ENCODE measurements around the gene WHRN.

The WHRN gene

DNA sequence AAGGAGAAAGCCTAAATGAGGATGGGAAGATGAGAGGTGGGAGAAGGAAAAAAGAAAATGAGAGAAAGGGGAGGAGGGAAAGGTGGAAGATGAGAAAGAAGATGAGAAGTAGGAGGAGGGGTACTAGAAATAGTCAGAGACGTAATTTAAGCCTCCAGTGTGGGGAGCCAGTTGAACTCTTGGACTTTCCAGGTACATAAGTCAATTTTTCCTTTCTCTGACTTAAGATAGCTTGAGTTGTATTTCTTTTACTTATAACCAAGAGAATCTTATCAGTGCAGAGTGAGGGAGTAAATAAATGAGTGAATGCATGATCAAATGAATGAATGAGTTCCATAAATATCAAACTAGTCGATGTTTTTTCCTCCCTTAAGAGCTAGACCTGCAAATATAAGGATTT lies 21.5 kb upstream of the WHRN start:
- Histone ChIP-seq H3K4me1 (ENCODE audit: control insufficient read depth, insufficient read depth, low read length) (peaks cover 16% of the 10 kb centered on the region), H3K9ac (ENCODE audit: low read length) (no peak overlapping the region), H3K36me3 (ENCODE audit: control insufficient read depth, insufficient read depth, low read length) (no peaks in the 10 kb centered on the region), H3K27me3 (ENCODE audit: control insufficient read depth, insufficient read depth, low read length) (no peaks in the 10 kb centered on the region), H3K4me3 (ENCODE audit: low read length) (no peak overlapping the region), H3K27ac (ENCODE audit: low read depth, low read length) (no peak overlapping the region)

DNA sequence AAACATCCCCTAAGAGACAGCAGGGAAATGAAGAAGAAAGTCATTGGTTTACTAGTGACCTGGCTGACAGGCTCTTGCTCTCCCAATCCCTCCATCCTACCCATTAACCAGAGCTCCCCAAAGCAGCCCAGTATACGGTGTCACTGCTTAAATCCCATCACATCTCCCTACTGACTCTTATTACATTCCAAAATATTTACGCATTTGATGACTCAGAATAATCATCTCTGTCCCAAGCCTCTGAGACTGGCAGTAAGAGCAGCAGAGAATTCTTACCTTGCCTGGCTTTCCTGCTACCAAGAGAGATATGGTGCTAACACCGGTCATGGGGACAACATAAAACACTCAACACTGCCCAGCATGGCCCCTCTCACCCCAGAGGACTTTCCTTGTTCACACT lies 20.2 kb upstream of the WHRN start:
- no peaks in the 10 kb centered on the region for H3K36me3 ChIP-seq (ENCODE audit: control insufficient read depth, insufficient read depth, low read length)
- H3K9ac ChIP-seq (ENCODE audit: low read length): no peak overlapping the region
- H3K4me1 ChIP-seq (ENCODE audit: control insufficient read depth, insufficient read depth, low read length): peaks cover 16% of the 10 kb centered on the region
- H3K27me3 ChIP-seq (ENCODE audit: control insufficient read depth, insufficient read depth, low read length): no peaks in the 10 kb centered on the region
- H3K4me3 ChIP-seq (ENCODE audit: low read length): no peak overlapping the region
- no peak overlapping the region for H3K27ac ChIP-seq (ENCODE audit: low read depth, low read length)

- H3K4me3 ChIP-seq (ENCODE audit: low read length): peak overlapping the region; percentile 37
- H3K27ac ChIP-seq (ENCODE audit: low read depth, low read length): peak overlapping the region; percentile 77
- no peak overlapping the region for H3K9ac ChIP-seq (ENCODE audit: low read length)
- no peaks in the 10 kb centered on the region for H3K27me3 ChIP-seq (ENCODE audit: control insufficient read depth, insufficient read depth, low read length)
- peaks cover 16% of the 10 kb centered on the region for H3K4me1 ChIP-seq (ENCODE audit: control insufficient read depth, insufficient read depth, low read length)
- H3K36me3 ChIP-seq (ENCODE audit: control insufficient read depth, insufficient read depth, low read length): no peaks in the 10 kb centered on the region
These were observed 19.0 kb upstream of the WHRN start for GRCh38 chr9:114524247-114524681.

GRCh38 chr9:114522847-114523246 lies 17.6 kb upstream of the WHRN start:
- no peak overlapping the region for H3K9ac ChIP-seq (ENCODE audit: low read length)
- no peaks in the 10 kb centered on the region for H3K27me3 ChIP-seq (ENCODE audit: control insufficient read depth, insufficient read depth, low read length)
- no peaks in the 10 kb centered on the region for H3K36me3 ChIP-seq (ENCODE audit: control insufficient read depth, insufficient read depth, low read length)
- H3K27ac ChIP-seq (ENCODE audit: low read depth, low read length): no peak overlapping the region
- no peak overlapping the region for H3K4me3 ChIP-seq (ENCODE audit: low read length)
- peaks cover 16% of the 10 kb centered on the region for H3K4me1 ChIP-seq (ENCODE audit: control insufficient read depth, insufficient read depth, low read length)

- Histone ChIP-seq H3K36me3 (ENCODE audit: control insufficient read depth, insufficient read depth, low read length) (no peaks in the 10 kb centered on the region), H3K4me1 (ENCODE audit: control insufficient read depth, insufficient read depth, low read length) (peaks cover 16% of the 10 kb centered on the region), H3K9ac (ENCODE audit: low read length) (no peak overlapping the region), H3K4me3 (ENCODE audit: low read length) (no peak overlapping the region), H3K27ac (ENCODE audit: low read depth, low read length) (no peak overlapping the region), H3K27me3 (ENCODE audit: control insufficient read depth, insufficient read depth, low read length) (no peaks in the 10 kb centered on the region)
These were observed 17.0 kb upstream of the WHRN start for GRCh38 chr9:114522286-114522685.

GRCh38 chr9:114521846-114522245 lies 16.6 kb upstream of the WHRN start:
- H3K27me3 ChIP-seq (ENCODE audit: control insufficient read depth, insufficient read depth, low read length): no peaks in the 10 kb centered on the region
- H3K9ac ChIP-seq (ENCODE audit: low read length): no peak overlapping the region

DNA sequence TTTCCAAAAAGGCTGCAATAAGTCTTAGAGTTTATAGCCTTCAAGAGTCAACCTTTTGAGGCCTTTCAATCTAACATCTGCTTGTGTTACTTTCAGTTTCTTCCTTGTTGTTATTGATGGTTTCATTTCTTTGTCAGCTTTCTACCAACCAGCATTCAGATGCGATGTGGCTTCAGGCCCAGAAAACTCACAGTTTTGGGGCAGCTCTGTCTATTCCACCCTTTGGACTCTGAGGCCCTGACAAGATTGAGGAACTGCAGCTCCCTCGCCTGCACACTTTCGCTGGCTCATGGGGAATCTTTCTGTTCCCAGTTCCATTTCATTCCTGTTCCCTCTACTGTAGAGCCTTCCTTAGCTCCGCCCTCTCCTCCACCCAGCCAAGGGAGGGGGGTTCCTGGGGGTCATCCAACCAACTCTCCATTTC lies 13.3 kb upstream of the WHRN start:
- Histone ChIP-seq H3K4me1 (ENCODE audit: control insufficient read depth, insufficient read depth, low read length) (peaks cover 4% of the 10 kb centered on the region), H3K36me3 (ENCODE audit: control insufficient read depth, insufficient read depth, low read length) (no peaks in the 10 kb centered on the region), H3K27ac (ENCODE audit: low read depth, low read length) (no peak overlapping the region), H3K9ac (ENCODE audit: low read length) (no peak overlapping the region), H3K27me3 (ENCODE audit: control insufficient read depth, insufficient read depth, low read length) (no peaks in the 10 kb centered on the region), H3K4me3 (ENCODE audit: low read length) (no peak overlapping the region)

More at GRCh38 chr9:114521846-114522245, 16.6 kb upstream of the WHRN start:
- Histone ChIP-seq H3K36me3 (ENCODE audit: control insufficient read depth, insufficient read depth, low read length) (no peaks in the 10 kb centered on the region), H3K27ac (ENCODE audit: low read depth, low read length) (no peak overlapping the region), H3K4me1 (ENCODE audit: control insufficient read depth, insufficient read depth, low read length) (peaks cover 16% of the 10 kb centered on the region), H3K4me3 (ENCODE audit: low read length) (no peak overlapping the region)

DNA sequence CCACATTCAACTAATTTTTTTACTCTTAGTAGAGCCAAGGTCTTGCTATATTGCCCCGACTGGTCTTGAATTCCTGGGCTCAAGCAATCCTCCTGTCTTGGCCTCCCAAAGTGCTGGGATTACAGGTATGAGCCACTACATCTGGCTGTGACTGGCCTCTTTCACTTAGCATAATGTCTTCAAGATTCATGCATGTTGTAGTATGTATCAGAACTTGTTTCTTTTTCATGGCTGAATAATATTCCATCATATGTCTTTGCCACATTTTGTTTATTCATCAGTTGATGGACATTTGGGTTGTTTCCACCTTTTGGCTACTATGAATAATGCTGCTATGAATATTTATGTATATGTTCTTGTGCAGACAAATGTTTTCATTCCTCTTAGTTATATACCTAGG lies 12.8 kb upstream of the WHRN start:
- Histone ChIP-seq H3K4me1 (ENCODE audit: control insufficient read depth, insufficient read depth, low read length) (no peaks in the 10 kb centered on the region), H3K27me3 (ENCODE audit: control insufficient read depth, insufficient read depth, low read length) (no peaks in the 10 kb centered on the region), H3K4me3 (ENCODE audit: low read length) (no peak overlapping the region), H3K36me3 (ENCODE audit: control insufficient read depth, insufficient read depth, low read length) (no peaks in the 10 kb centered on the region), H3K27ac (ENCODE audit: low read depth, low read length) (no peak overlapping the region), H3K9ac (ENCODE audit: low read length) (no peak overlapping the region)

- Histone ChIP-seq H3K4me3 (ENCODE audit: low read length) (no peak overlapping the region), H3K27ac (ENCODE audit: low read depth, low read length) (no peak overlapping the region), H3K9ac (ENCODE audit: low read length) (no peak overlapping the region), H3K27me3 (ENCODE audit: control insufficient read depth, insufficient read depth, low read length) (no peaks in the 10 kb centered on the region), H3K4me1 (ENCODE audit: control insufficient read depth, insufficient read depth, low read length) (no peaks in the 10 kb centered on the region), H3K36me3 (ENCODE audit: control insufficient read depth, insufficient read depth, low read length) (no peaks in the 10 kb centered on the region)
These were observed 11.6 kb upstream of the WHRN start for GRCh38 chr9:114516913-114517312.

- Histone ChIP-seq H3K27ac (ENCODE audit: low read depth, low read length) (no peak overlapping the region), H3K9ac (ENCODE audit: low read length) (no peak overlapping the region), H3K27me3 (ENCODE audit: control insufficient read depth, insufficient read depth, low read length) (no peaks in the 10 kb centered on the region), H3K4me3 (ENCODE audit: low read length) (no peak overlapping the region), H3K4me1 (ENCODE audit: control insufficient read depth, insufficient read depth, low read length) (no peaks in the 10 kb centered on the region), H3K36me3 (ENCODE audit: control insufficient read depth, insufficient read depth, low read length) (no peaks in the 10 kb centered on the region)
These were observed 10.3 kb upstream of the WHRN start for GRCh38 chr9:114515528-114515927.

GRCh38 chr9:114513959-114514267 lies 8.6 kb upstream of the WHRN start:
- Histone ChIP-seq H3K27me3 (ENCODE audit: control insufficient read depth, insufficient read depth, low read length) (no peaks in the 10 kb centered on the region), H3K4me1 (ENCODE audit: control insufficient read depth, insufficient read depth, low read length) (no peaks in the 10 kb centered on the region), H3K4me3 (ENCODE audit: low read length) (no peak overlapping the region), H3K27ac (ENCODE audit: low read depth, low read length) (no peak overlapping the region), H3K36me3 (ENCODE audit: control insufficient read depth, insufficient read depth, low read length) (no peaks in the 10 kb centered on the region), H3K9ac (ENCODE audit: low read length) (no peak overlapping the region)

- no peaks in the 10 kb centered on the region for H3K36me3 ChIP-seq (ENCODE audit: control insufficient read depth, insufficient read depth, low read length)
- H3K4me1 ChIP-seq (ENCODE audit: control insufficient read depth, insufficient read depth, low read length): no peaks in the 10 kb centered on the region
- H3K27ac ChIP-seq (ENCODE audit: low read depth, low read length): no peak overlapping the region
- H3K4me3 ChIP-seq (ENCODE audit: low read length): no peak overlapping the region
- no peak overlapping the region for H3K9ac ChIP-seq (ENCODE audit: low read length)
- no peaks in the 10 kb centered on the region for H3K27me3 ChIP-seq (ENCODE audit: control insufficient read depth, insufficient read depth, low read length)
These were observed 8.0 kb upstream of the WHRN start for GRCh38 chr9:114513055-114513958.
